Pancreas (tissue), 10 donors: Measurements from ENCODE around the gene PPIP5K2. TPM values are rescaled to one million over a fixed set of nuclear protein-coding genes. Genes with fewer than 3 reads are reported as not detected.

Experiments
- ATAC-seq, 4 donors: fragments of 200-7000 bp; cut with Tn5 transposase; one replicate each; pipeline versions ENCODE4 v1.8.0 to v1.9.1; 2020; ENCODE audit warnings: mild to moderate bottlenecking in 4 of 4, moderate library complexity in 4 of 4
- DNase-seq, 6 donors: peaks; one replicate each; pipeline ENCODE4 v3.0.0-alpha.2; 2020
- FAIRE-seq: peaks from 2 replicates; lab custom pipeline; 2012; peaks lifted over from hg19 to GRCh38; lab: Jason Lieb, UNC
- H3K27ac ChIP-seq, 4 donors: fragments of 200-600 bp; sonication (generic); 1 replicate in 3 of 4; 2 replicates in 1 of 4; pipeline versions ENCODE4 v1.5.0 to v1.8.0; 2020
- H3K27me3 ChIP-seq, 4 donors: fragments of 200-600 bp; one replicate each; pipeline ENCODE4 v1.8.0; 2021
- H3K36me3 ChIP-seq, 3 donors: fragments of 200-600 bp; sonication (generic) in 1 of 3; one replicate each; pipeline versions ENCODE4 v1.5.0 to v1.8.0; 2020 to 2021
- H3K4me1 ChIP-seq, 3 donors: fragments of 200-600 bp; one replicate each; pipeline ENCODE4 v1.8.0; 2021
- H3K4me3 ChIP-seq, 4 donors: fragments of 200-600 bp; sonication (generic) in 2 of 4; one replicate each; pipeline versions ENCODE4 v1.5.0 to v1.8.0; 2020 to 2021
- H3K9me3 ChIP-seq, 4 donors: fragments of 200-600 bp; one replicate each; pipeline ENCODE4 v1.8.0; 2021
- WGBS, 2 donors: extraction: QIAGEN DNeasy Blood & Tissue Kit; methylation state at CpG; one replicate each; pipeline ENCODE4 v1.1.7; 2013; 5-methylcytosine and 5-hydroxymethylcytosine counted together
- intact Hi-C, 3 donors: fragments of 100-400 bp; cut with DNase I; formaldehyde crosslinking; loops; one replicate each; pipeline versions ENCODE4 v1.11.1 to v1.14.2; 2022
- polyA plus RNA-seq, 2 donors: library from polyadenylated mRNA; stranded (reverse); fragments of 200-250 nt; gene quantifications; one replicate each; pipeline ENCODE4 v1.2.3, GENCODE V29; 2013
- total RNA-seq, 6 donors: library from RNA; stranded (reverse); fragmentation: NEBNext Ultra II Directional in 4 of 6; extraction: Animal tissue kit (Norgen Biotek cat#: 25700) in 4 of 6; gene quantifications; one replicate each; pipeline versions ENCODE4 v1.2.1 to v1.2.4, GENCODE V29; 2021 to 2023
- TF ChIP-seq, protein P1 (sequence below), 4 donors: fragments of 200-600 bp; sonication (generic) in 3 of 4; IDR thresholded peaks; one replicate each; pipeline versions ENCODE4 v1.5.0 to v1.8.0; 2021; ENCODE audit warnings: antibody characterized with exemption in 4 of 4
- donor health status: healthy with polysubstance abuse.
- donor health status: DM: no; HTN: no; CAD: no; lungs with moderate emphysema.
- donor health status: DM: no; HTN: no; CAD: no.
- donor health status: control.
- donor health status: control.
- donor health status: Bipolar disorder and iron deficiency.
- donor health status: DM: yes; HTN: yes; CAD: no.
- donor health status: DM: no; HTN: no; CAD: no.
- donor health status: DM: no; HTN: no; CAD: no.
- donor health status: DM: yes; HTN: yes; CAD: no.

The PPIP5K2 gene
- total and polyA plus RNA-seq, 8 donors = 13.5 to 35.2 (median 22.4) TPM

DNA sequence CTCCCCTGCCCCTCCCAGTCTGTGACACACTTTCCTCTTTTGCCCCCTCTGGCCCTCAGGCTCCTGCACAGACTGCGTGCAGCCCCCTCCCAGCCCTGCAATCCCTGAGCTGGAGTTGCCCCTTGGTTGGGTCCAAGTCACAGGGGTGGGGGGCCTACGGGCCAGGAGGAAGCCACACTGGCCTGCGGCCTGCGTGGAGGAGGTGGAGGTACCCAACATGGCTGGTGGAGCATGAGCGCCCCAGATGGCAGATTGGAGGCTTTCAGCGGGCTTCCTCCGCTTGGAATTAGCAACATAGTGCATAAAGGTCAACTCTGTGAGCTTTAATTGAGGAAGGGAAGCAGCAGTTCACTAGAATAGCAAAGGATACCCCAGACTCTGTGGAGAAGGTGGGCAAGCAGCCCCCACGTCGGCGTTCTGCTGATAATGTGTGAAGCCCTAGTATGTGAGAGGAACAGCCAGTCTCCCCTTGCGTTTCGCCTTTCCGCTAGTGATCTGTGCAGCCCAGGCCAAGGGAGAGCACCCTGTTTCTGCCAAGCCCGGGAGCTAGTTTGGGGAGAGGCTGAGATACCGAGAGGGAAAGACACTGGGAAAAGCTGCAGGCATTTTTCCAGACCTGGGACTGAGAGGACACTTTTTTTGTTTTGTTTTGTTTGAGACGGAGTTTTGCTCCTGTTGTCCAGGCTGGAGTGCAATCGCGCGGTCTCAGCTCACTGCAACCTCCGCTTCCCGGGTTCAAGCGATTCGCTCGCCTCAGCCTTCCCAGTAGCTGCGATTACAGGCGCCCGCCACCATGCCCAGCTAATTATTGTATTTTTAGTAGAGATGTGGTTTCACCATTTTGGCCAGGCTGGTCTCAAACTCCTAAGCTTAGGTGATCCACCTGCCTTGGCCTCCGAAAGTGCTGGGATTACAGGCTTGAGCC is 103.2 kb downstream of the PPIP5K2 start:
- Histone ChIP-seq H3K36me3 (no peaks in the 10 kb centered on the region), H3K9me3 (no peaks in the 10 kb centered on the region), H3K27ac (no peak overlapping the region), H3K4me1 (no peaks in the 10 kb centered on the region), H3K4me3 (no peak overlapping the region), H3K27me3 (no peaks in the 10 kb centered on the region)
- TF ChIP-seq, protein P1, sequence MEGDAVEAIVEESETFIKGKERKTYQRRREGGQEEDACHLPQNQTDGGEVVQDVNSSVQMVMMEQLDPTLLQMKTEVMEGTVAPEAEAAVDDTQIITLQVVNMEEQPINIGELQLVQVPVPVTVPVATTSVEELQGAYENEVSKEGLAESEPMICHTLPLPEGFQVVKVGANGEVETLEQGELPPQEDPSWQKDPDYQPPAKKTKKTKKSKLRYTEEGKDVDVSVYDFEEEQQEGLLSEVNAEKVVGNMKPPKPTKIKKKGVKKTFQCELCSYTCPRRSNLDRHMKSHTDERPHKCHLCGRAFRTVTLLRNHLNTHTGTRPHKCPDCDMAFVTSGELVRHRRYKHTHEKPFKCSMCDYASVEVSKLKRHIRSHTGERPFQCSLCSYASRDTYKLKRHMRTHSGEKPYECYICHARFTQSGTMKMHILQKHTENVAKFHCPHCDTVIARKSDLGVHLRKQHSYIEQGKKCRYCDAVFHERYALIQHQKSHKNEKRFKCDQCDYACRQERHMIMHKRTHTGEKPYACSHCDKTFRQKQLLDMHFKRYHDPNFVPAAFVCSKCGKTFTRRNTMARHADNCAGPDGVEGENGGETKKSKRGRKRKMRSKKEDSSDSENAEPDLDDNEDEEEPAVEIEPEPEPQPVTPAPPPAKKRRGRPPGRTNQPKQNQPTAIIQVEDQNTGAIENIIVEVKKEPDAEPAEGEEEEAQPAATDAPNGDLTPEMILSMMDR (IDR thresholded peaks at IDR 0.05) = no peak
- FAIRE-seq (no peak), DNase-seq (peak in 1 of 6 donors; percentile 41), ATAC-seq (no peak)
- WGBS, 2 donors = 90 to 91% methylated on average over 28 of the region's 28 CpGs
- intact Hi-C loops = no loop called here

DNA sequence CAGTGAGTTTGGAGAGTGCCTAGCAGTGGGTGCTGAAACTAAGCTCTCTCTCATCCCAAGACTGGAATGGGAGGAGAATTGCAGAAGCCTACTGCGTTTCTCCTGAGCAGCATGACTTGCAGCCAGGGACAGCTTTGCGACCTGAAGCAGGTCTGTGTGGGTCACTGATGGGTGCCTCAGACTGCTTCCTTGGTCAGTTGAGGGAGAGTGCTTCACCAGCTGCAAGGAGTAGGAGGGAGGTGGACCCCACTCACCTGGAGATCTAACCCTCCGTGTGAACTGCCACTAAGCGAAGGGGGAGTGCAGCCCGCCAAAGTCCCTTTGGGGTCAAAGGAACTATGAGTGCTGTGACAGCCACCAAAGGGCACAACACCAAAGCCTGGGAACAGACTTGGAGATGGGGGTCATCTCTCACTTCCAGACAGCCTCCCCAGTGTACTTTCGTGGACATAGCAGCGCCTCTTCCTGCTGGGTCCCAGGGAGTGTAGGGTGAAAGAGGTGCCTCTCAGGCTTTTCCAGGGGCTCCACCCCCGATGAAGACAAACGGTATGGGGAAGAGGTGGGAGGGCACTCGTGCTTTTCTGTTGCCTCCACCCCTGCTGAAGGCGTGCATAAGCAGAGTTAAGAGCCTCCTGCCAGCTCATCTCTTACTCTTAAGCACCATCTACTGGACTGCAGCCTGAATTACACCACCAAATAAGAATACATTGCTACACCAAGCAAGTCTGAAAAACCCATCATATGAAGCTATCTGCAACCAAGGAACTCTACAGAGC is 104.2 kb downstream of the PPIP5K2 start:
- no peaks in the 10 kb centered on the region for H3K4me1 ChIP-seq
- intact Hi-C loops = no loop called here
- H3K9me3 ChIP-seq = no peaks in the 10 kb centered on the region
- H3K27me3 ChIP-seq = no peaks in the 10 kb centered on the region
- H3K36me3 ChIP-seq = no peaks in the 10 kb centered on the region
- H3K4me3 ChIP-seq = no peak overlapping the region
- DNase-seq = peak in 3 of 6 donors; percentile 18 to 43 (median 18)
- 53 to 54% methylated on average over 11 of the region's 11 CpGs for WGBS, 2 donors
- no peak for FAIRE-seq
- H3K27ac ChIP-seq = no peak overlapping the region
- TF ChIP-seq, protein P1 (IDR thresholded peaks at IDR 0.05) = peak; percentile 36 to 51 (median 41)
- ATAC-seq = peak; percentile 71 to 97 (median 94)

DNA sequence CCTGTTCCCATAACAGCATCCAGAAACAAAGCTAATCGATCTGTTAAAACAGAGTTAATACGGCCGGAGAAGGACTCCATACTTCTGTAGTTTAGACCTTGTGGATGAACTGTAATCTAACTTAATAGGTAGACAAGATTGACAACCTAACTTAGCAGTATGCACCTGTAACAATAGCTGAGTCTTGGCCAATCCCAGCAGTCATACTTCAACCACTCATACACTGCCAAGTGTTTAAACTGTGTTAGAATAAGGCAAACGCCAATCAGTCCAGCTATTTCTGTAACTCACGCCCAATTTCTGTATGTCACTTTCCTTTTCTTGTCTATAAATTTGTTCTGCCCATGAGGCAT is 104.8 kb downstream of the PPIP5K2 start:
- no peak for ATAC-seq
- 58 to 63% methylated on average over 5 of the region's 5 CpGs for WGBS, 2 donors
- H3K36me3 ChIP-seq = no peaks in the 10 kb centered on the region
- H3K9me3 ChIP-seq = no peaks in the 10 kb centered on the region
- H3K27me3 ChIP-seq = no peaks in the 10 kb centered on the region
- intact Hi-C loops = no loop called here
- no peaks in the 10 kb centered on the region for H3K4me1 ChIP-seq
- TF ChIP-seq, protein P1 (IDR thresholded peaks at IDR 0.05) = no peak
- H3K27ac ChIP-seq = no peak overlapping the region
- DNase-seq = no peak
- no peak overlapping the region for H3K4me3 ChIP-seq
- no peak for FAIRE-seq

DNA sequence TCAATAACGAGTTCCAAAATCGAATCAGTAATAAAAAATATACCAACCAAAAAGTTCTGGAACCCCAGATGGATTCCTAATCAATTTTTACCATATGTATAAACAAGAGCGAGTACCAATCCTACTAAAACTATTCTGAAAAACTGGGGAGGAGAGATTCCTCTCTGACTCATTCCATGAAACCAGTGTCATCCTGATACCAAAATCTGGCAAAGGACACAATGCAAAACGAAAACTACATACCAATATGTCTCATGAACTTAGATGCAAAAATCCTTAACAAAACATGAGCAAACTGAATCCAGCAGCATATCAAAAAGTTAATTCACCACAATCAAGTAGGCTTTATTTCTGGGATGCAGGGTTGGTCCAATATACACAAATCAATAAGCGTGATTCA is 108.0 kb downstream of the PPIP5K2 start:
- TF ChIP-seq, protein P1 (IDR thresholded peaks at IDR 0.05) = no peak
- no peak for ATAC-seq
- H3K4me3 ChIP-seq = no peak overlapping the region
- FAIRE-seq = no peak
- H3K36me3 ChIP-seq = no peaks in the 10 kb centered on the region
- H3K27ac ChIP-seq = no peak overlapping the region
- H3K4me1 ChIP-seq = no peaks in the 10 kb centered on the region
- WGBS, 2 donors = 79 to 82% methylated on average over 5 of the region's 5 CpGs
- no peaks in the 10 kb centered on the region for H3K27me3 ChIP-seq
- intact Hi-C loops = no loop called here
- H3K9me3 ChIP-seq = no peaks in the 10 kb centered on the region
- DNase-seq = no peak
